ENCODE results near the gene DNHD1. TPM values are rescaled to one million over a fixed set of nuclear protein-coding genes. Genes with fewer than 3 reads are reported as not detected.

Gene DNHD1
- total and polyA plus RNA-seq, 8 donors: 1.8 to 45.1 (median 11.4) TPM

- TF ChIP-seq EP300 (IDR thresholded peaks at IDR 0.05): no peak
- no peak for TF ChIP-seq POLR2A (IDR thresholded peaks at IDR 0.05)
- TF ChIP-seq CTCF (IDR thresholded peaks at IDR 0.05): no peak
- no peak for TF ChIP-seq POLR2AphosphoS5 (IDR thresholded peaks at IDR 0.05)
- WGBS, 5 donors: 88 to 94% (median 91%) methylated on average over 5 of the region's 5 CpGs
- Histone ChIP-seq H3K9me3 (no peaks in the 10 kb centered on the region), H3K27me3 (no peaks in the 10 kb centered on the region), H3K4me1 (peaks cover 0 to 33% (median 6%) of the 10 kb centered on the region in 4 donors), H3K36me3 (peaks cover 0 to 19% (median 0%) of the 10 kb centered on the region in 4 donors), H3K27ac (no peak overlapping the region), H3K4me3 (no peak overlapping the region)
- no peak for DNase-seq
- intact Hi-C loops (cut with DNase I; ENCODE audit: low total_unique reads): no loop called here
Observed at GRCh38 chr11:6569706-6570105, 72.6 kb downstream of the DNHD1 start.

GRCh38 chr11:6570691-6571427 lies 73.8 kb downstream of the DNHD1 start:
- WGBS, 5 donors: 44 to 80% (median 71%) methylated on average over 40 to 62 of the region's 62 CpGs
- H3K27ac ChIP-seq: peak overlapping the region in 1 of 5 donors; percentile 35
- H3K4me3 ChIP-seq: peak overlapping the region in 2 of 4 donors; percentile 20
- peaks cover 0 to 19% (median 0%) of the 10 kb centered on the region in 4 donors for H3K36me3 ChIP-seq
- DNase-seq: no peak
- no peaks in the 10 kb centered on the region for H3K27me3 ChIP-seq
- H3K9me3 ChIP-seq: no peaks in the 10 kb centered on the region
- H3K4me1 ChIP-seq: peaks cover 0 to 41% (median 6%) of the 10 kb centered on the region in 4 donors
- TF ChIP-seq EP300 (IDR thresholded peaks at IDR 0.05) (no peak), POLR2A (IDR thresholded peaks at IDR 0.05) (no peak), CTCF (IDR thresholded peaks at IDR 0.05) (no peak)
- intact Hi-C loops (cut with DNase I; ENCODE audit: low total_unique reads): no loop called here

GRCh38 chr11:6571434-6572008 lies 74.4 kb downstream of the DNHD1 start:
- Histone ChIP-seq H3K27ac (peak overlapping the region in 1 of 5 donors; percentile 35), H3K9me3 (no peaks in the 10 kb centered on the region), H3K36me3 (peaks cover 0 to 19% (median 0%) of the 10 kb centered on the region in 4 donors), H3K27me3 (no peaks in the 10 kb centered on the region), H3K4me3 (peak overlapping the region in 1 of 4 donors; percentile 20), H3K4me1 (peaks cover 4 to 48% (median 10%) of the 10 kb centered on the region in 4 donors)
- no peak for DNase-seq
- TF ChIP-seq CTCF (IDR thresholded peaks at IDR 0.05): no peak
- no peak for TF ChIP-seq POLR2A (IDR thresholded peaks at IDR 0.05)
- TF ChIP-seq POLR2AphosphoS5 (IDR thresholded peaks at IDR 0.05): no peak
- TF ChIP-seq EP300 (IDR thresholded peaks at IDR 0.05): no peak
- intact Hi-C loops (cut with DNase I; ENCODE audit: low total_unique reads): no loop called here
- 61 to 81% (median 73%) methylated on average over 22 of the region's 22 CpGs for WGBS, 5 donors

- no peaks in the 10 kb centered on the region for H3K9me3 ChIP-seq
- H3K27me3 ChIP-seq: no peaks in the 10 kb centered on the region
- H3K4me1 ChIP-seq: peaks cover 4 to 55% (median 17%) of the 10 kb centered on the region in 4 donors
- intact Hi-C loops (cut with DNase I; ENCODE audit: low total_unique reads): no loop called here
- peak overlapping the region in 1 of 5 donors; percentile 35 for H3K27ac ChIP-seq
- peaks cover 0 to 16% (median 0%) of the 10 kb centered on the region in 4 donors for H3K36me3 ChIP-seq
- WGBS, 5 donors: 65 to 83% (median 76%) methylated on average over 2 of the region's 2 CpGs
- peak in 1 of 2 donors; percentile 36 for DNase-seq
- TF ChIP-seq CTCF (IDR thresholded peaks at IDR 0.05): no peak
- no peak for TF ChIP-seq POLR2AphosphoS5 (IDR thresholded peaks at IDR 0.05)
- TF ChIP-seq POLR2A (IDR thresholded peaks at IDR 0.05): no peak
- TF ChIP-seq EP300 (IDR thresholded peaks at IDR 0.05): no peak
- no peak overlapping the region for H3K4me3 ChIP-seq
Observed at GRCh38 chr11:6572215-6572614, 75.1 kb downstream of the DNHD1 start.

Data from stomach (tissue), 9 donors.